GM12873 (cell line): ENCODE results near the gene TLR3.

Experiments
- TF ChIP-seq, protein P1 (sequence below): IDR thresholded peaks from 2 replicates; pipeline ENCODE4 v1.5.1; 2012; ENCODE audit warnings: low read depth, mild to moderate bottlenecking, moderate library complexity, low read length, control low read depth; ENCODE audit not compliant: insufficient read depth; ENCODE audit errors: missing control alignments

The TLR3 gene

GRCh38 chr4:186134861-186135260 is 65.9 kb downstream of the TLR3 start:
- TF ChIP-seq, protein P1, sequence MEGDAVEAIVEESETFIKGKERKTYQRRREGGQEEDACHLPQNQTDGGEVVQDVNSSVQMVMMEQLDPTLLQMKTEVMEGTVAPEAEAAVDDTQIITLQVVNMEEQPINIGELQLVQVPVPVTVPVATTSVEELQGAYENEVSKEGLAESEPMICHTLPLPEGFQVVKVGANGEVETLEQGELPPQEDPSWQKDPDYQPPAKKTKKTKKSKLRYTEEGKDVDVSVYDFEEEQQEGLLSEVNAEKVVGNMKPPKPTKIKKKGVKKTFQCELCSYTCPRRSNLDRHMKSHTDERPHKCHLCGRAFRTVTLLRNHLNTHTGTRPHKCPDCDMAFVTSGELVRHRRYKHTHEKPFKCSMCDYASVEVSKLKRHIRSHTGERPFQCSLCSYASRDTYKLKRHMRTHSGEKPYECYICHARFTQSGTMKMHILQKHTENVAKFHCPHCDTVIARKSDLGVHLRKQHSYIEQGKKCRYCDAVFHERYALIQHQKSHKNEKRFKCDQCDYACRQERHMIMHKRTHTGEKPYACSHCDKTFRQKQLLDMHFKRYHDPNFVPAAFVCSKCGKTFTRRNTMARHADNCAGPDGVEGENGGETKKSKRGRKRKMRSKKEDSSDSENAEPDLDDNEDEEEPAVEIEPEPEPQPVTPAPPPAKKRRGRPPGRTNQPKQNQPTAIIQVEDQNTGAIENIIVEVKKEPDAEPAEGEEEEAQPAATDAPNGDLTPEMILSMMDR, result no peak

GRCh38 chr4:186137196-186137794 is 68.3 kb downstream of the TLR3 start:
- TF ChIP-seq, protein P1, result peak; percentile 62
